ENCODE measurements around the gene FAM168A. TPM values are rescaled to one million over a fixed set of nuclear protein-coding genes. Genes with fewer than 3 reads are reported as not detected.

The FAM168A gene
- polyA plus RNA-seq, 3 donors from 2014 or later: 1.3 to 3.1 (median 1.3) TPM

DNA sequence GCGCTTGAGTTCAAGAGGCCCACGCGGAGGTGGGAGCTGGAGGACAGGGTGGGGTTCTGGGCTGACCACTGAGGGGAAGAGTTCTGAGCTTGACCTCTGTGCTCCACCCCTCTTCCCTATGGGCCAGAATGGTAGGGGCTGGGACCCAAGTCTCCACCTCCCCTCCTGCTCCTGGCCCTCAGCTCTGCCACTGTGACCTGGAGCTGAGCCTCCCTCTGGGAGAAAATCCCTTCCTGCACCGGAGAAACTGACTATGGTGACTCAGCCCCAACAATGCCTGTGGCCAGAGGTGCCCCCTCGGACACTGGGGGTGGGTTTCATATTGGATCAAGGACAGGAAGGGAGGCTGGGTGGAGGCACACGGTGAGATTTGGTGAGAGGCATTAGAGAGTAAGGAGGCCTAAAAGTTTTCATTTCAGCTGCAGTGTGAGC, 198.7 kb downstream of the FAM168A start:
- H3K27me3 Mint-ChIP-seq (ENCODE audit: low read depth in 3 of 3): peaks cover 3 to 22% (median 16%) of the 10 kb centered on the region in 3 donors
- no peak overlapping the region for H3K4me3 Mint-ChIP-seq
- H3K9me3 Mint-ChIP-seq: no peaks in the 10 kb centered on the region

GRCh38 chr11:73398721-73399120, 199.2 kb downstream of the FAM168A start:
- Mint-ChIP-seq H3K27me3 (ENCODE audit: low read depth in 3 of 3) (peaks cover 3 to 26% (median 16%) of the 10 kb centered on the region in 3 donors), H3K36me3 (no peaks in the 10 kb centered on the region), H3K9me3 (no peaks in the 10 kb centered on the region), H3K4me3 (no peak overlapping the region), H3K4me1 (no peaks in the 10 kb centered on the region), H3K27ac (peak overlapping the region in 2 of 6 donors; percentile 62 to 63)
- no peak for DNase-seq

More for the DNA sequence above, 198.7 kb downstream of the FAM168A start:
- DNase-seq: no peak
- H3K36me3 Mint-ChIP-seq: no peaks in the 10 kb centered on the region
- H3K27ac Mint-ChIP-seq: peak overlapping the region in 5 of 6 donors; percentile 61 to 75 (median 63)
- H3K4me1 Mint-ChIP-seq: no peaks in the 10 kb centered on the region

DNA sequence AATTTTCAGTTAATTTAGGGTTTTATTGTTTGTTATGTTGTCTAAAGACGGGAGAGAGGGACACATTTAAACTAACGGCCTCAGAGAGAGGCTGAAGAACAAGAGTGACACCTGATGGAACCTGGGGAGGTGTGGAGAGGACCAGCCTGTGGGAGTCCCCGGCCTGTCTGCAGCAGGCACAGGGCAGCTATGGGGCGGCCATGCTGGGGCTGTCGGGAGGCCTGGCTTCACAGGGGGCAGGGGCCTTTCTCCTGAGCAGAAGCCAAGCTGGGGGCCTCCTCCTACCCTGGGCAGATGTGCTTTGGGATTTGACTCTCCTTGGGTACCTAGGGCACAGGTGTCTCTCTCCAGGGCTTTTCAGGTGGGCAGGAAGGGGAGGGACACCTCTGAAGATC, 199.8 kb downstream of the FAM168A start:
- Mint-ChIP-seq H3K36me3 (no peaks in the 10 kb centered on the region), H3K27ac (peak overlapping the region in 2 of 6 donors; percentile 53 to 68), H3K9me3 (no peaks in the 10 kb centered on the region), H3K27me3 (ENCODE audit: low read depth in 3 of 3) (peaks cover 9 to 32% (median 16%) of the 10 kb centered on the region in 3 donors), H3K4me3 (no peak overlapping the region), H3K4me1 (no peaks in the 10 kb centered on the region)
- no peak for DNase-seq

DNA sequence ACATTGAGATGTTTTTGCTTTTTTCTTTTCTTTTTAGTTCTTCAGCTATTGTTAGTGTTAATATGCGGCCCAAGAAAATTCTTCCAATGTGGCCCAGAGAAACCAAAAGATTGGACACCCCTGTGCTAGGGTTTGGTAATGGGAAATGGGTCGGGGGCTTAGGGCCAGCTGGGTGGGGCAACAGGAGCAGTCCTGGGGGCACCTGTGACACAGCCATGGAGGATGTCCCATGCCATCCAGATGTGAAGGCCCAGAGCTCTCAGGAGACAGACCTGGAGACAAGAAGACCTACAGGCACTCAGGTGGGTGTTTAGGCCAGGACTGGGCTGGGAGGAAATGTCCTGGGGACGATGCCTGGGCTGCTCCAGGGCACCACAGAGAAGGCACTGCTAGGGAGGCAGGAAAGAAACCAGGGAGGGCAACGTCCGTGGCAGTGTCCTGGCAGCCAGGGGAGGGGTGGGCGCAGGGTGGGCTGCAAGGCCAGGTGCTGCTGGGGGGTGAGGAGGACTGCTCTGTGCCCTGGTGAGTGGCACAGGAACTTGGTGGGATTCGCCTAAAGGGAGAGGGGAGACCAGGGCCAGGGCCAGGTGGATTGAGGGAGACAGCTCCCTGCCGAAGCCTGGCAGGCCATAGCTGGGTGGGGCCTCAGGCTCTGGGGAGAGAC, 200.3 kb downstream of the FAM168A start:
- DNase-seq: no peak
- no peaks in the 10 kb centered on the region for H3K4me1 Mint-ChIP-seq
- no peak overlapping the region for H3K4me3 Mint-ChIP-seq
- peaks cover 10 to 32% (median 18%) of the 10 kb centered on the region in 3 donors for H3K27me3 Mint-ChIP-seq (ENCODE audit: low read depth in 3 of 3)
- no peaks in the 10 kb centered on the region for H3K9me3 Mint-ChIP-seq
- H3K27ac Mint-ChIP-seq: peak overlapping the region in 4 of 6 donors; percentile 14 to 68 (median 44)
- no peaks in the 10 kb centered on the region for H3K36me3 Mint-ChIP-seq

DNA sequence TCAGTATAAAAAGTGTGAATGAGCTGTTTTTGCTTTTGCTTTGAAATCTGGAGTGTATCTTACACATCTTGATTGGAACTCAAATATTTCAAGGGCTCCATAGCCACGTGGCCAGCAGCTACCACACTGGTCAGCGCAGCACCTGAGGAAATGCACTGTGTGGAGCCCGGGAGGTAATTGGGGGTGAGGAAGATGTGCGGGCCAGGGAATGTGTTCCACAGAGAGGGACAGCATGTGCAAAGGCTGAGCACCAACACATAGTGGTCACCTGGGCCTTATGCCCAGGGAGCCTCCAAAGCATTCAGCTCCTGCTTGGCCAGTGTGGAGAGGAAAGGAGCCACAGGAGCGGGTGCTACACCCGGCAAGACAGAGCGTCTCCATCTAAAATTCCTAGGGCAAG, 200.9 kb downstream of the FAM168A start:
- no peak overlapping the region for H3K4me3 Mint-ChIP-seq
- no peaks in the 10 kb centered on the region for H3K9me3 Mint-ChIP-seq
- no peaks in the 10 kb centered on the region for H3K4me1 Mint-ChIP-seq
- no peak for DNase-seq
- peak overlapping the region in 2 of 6 donors; percentile 40 to 45 for H3K27ac Mint-ChIP-seq
- H3K27me3 Mint-ChIP-seq (ENCODE audit: low read depth in 3 of 3): peaks cover 10 to 38% (median 23%) of the 10 kb centered on the region in 3 donors
- H3K36me3 Mint-ChIP-seq: no peaks in the 10 kb centered on the region

- Mint-ChIP-seq H3K9me3 (no peaks in the 10 kb centered on the region), H3K27ac (peak overlapping the region in 3 of 6 donors; percentile 40 to 73 (median 68)), H3K36me3 (no peaks in the 10 kb centered on the region), H3K4me3 (no peak overlapping the region), H3K27me3 (ENCODE audit: low read depth in 3 of 3) (peaks cover 10 to 38% (median 24%) of the 10 kb centered on the region in 3 donors), H3K4me1 (no peaks in the 10 kb centered on the region)
- DNase-seq: no peak
Observed at GRCh38 chr11:73396251-73396930, 201.5 kb downstream of the FAM168A start.

GRCh38 chr11:73395297-73396208, 202.4 kb downstream of the FAM168A start:
- H3K9me3 Mint-ChIP-seq: no peaks in the 10 kb centered on the region
- DNase-seq: no peak
- H3K4me1 Mint-ChIP-seq: no peaks in the 10 kb centered on the region
- no peaks in the 10 kb centered on the region for H3K36me3 Mint-ChIP-seq
- H3K27me3 Mint-ChIP-seq (ENCODE audit: low read depth in 3 of 3): peaks cover 10 to 38% (median 24%) of the 10 kb centered on the region in 3 donors
- no peak overlapping the region for H3K27ac Mint-ChIP-seq
- H3K4me3 Mint-ChIP-seq: no peak overlapping the region

GRCh38 chr11:73394416-73395296, 203.3 kb downstream of the FAM168A start:
- Mint-ChIP-seq H3K36me3 (no peaks in the 10 kb centered on the region), H3K9me3 (no peaks in the 10 kb centered on the region), H3K27me3 (ENCODE audit: low read depth in 3 of 3) (peaks cover 15 to 38% (median 30%) of the 10 kb centered on the region in 3 donors), H3K27ac (peak overlapping the region in 1 of 6 donors; percentile 55), H3K4me1 (no peaks in the 10 kb centered on the region), H3K4me3 (no peak overlapping the region)
- DNase-seq: no peak

- Mint-ChIP-seq H3K4me3 (no peak overlapping the region), H3K4me1 (no peaks in the 10 kb centered on the region), H3K27me3 (ENCODE audit: low read depth in 3 of 3) (peaks cover 18 to 38% (median 38%) of the 10 kb centered on the region in 3 donors), H3K9me3 (no peaks in the 10 kb centered on the region), H3K36me3 (no peaks in the 10 kb centered on the region), H3K27ac (peak overlapping the region in 5 of 6 donors; percentile 20 to 64 (median 56))
- DNase-seq: peak; percentile 49 to 66 (median 58)
Observed at GRCh38 chr11:73393479-73394415, 204.2 kb downstream of the FAM168A start.

DNA sequence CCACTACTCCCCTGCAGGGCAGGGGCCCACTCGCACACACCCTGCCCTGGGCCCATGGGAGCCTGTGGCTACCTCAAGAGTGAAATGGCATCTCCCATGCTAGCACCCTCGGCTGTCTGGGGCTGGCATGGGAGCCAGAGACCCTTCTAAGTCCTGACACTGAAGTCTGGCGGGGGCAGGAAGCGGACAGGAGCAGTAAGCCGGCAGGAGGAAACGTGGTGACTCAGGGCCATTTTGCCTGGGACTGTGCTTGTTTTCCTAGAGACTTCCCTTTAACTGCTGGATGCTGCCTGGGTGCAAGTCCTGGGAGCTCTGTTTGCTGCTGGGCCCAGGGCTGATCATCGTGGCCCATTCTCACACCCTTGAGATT, 204.9 kb downstream of the FAM168A start:
- Mint-ChIP-seq H3K27me3 (ENCODE audit: low read depth in 3 of 3) (peaks cover 18 to 43% (median 37%) of the 10 kb centered on the region in 3 donors), H3K27ac (peak overlapping the region in 3 of 6 donors; percentile 39 to 60 (median 51)), H3K9me3 (no peaks in the 10 kb centered on the region), H3K36me3 (no peaks in the 10 kb centered on the region), H3K4me1 (peaks cover 4 to 5% of the 10 kb centered on the region in 2 donors), H3K4me3 (no peak overlapping the region)
- no peak for DNase-seq

GRCh38 chr11:73392108-73393010, 205.6 kb downstream of the FAM168A start:
- DNase-seq: no peak
- Mint-ChIP-seq H3K4me3 (peak overlapping the region in 1 of 5 donors; percentile 18), H3K36me3 (no peaks in the 10 kb centered on the region), H3K4me1 (peaks cover 8 to 9% of the 10 kb centered on the region in 2 donors), H3K27ac (peak overlapping the region in 1 of 6 donors; percentile 51), H3K27me3 (ENCODE audit: low read depth in 3 of 3) (peaks cover 18 to 44% (median 31%) of the 10 kb centered on the region in 3 donors), H3K9me3 (no peaks in the 10 kb centered on the region)
